GM21447 (cell line): ENCODE data around the gene KIF15.
"Not testable (repeated sequence)": the region's sequence is repeated elsewhere in the genome, so short reads cannot be mapped to it uniquely, and the experiment has no call there.

Source experiments
- ATAC-seq: cut with Tn5 transposase; IDR thresholded peaks from one replicate; pipeline ENCODE4 v1.9.1; 2021; ENCODE audit not compliant: unreplicated experiment

KIF15 gene

GRCh38 chr3:44825264-44825925 is 63.8 kb downstream of the KIF15 start:
- no peak for ATAC-seq

GRCh38 chr3:44827196-44827595 is 65.6 kb downstream of the KIF15 start:
- ATAC-seq = no peak

GRCh38 chr3:44831232-44831631 is 69.6 kb downstream of the KIF15 start:
- no peak for ATAC-seq

GRCh38 chr3:44832032-44832431 is 70.4 kb downstream of the KIF15 start:
- ATAC-seq = no peak

- ATAC-seq = no peak
These were observed 71.4 kb downstream of the KIF15 start for GRCh38 chr3:44832965-44833364.

- no peak for ATAC-seq
These were observed 71.8 kb downstream of the KIF15 start for GRCh38 chr3:44833394-44833793.

- no peak for ATAC-seq
These were observed 74.1 kb downstream of the KIF15 start for GRCh38 chr3:44835684-44836083.

- ATAC-seq = no peak
These were observed 80.8 kb downstream of the KIF15 start for GRCh38 chr3:44842376-44842775.

- ATAC-seq = no peak
These were observed 84.2 kb downstream of the KIF15 start for GRCh38 chr3:44845528-44846520.

- ATAC-seq = no peak
These were observed 87.0 kb downstream of the KIF15 start for GRCh38 chr3:44848634-44849033.

GRCh38 chr3:44856663-44857062 is 95.1 kb downstream of the KIF15 start:
- ATAC-seq = not testable (repeated sequence)

GRCh38 chr3:44860117-44860516 is 98.5 kb downstream of the KIF15 start:
- ATAC-seq = no peak

- peak; percentile 84 for ATAC-seq
These were observed 100.0 kb downstream of the KIF15 start, which contains the start of gene TMEM42 for GRCh38 chr3:44861412-44862225. Gene TMEM42, plus strand, starts transcription at chr3:44861912. Its CDS starts 13 bp downstream, at chr3:44861925.

GRCh38 chr3:44862226-44862637 is 100.6 kb downstream of the KIF15 start:
- peak; percentile 34 for ATAC-seq

GRCh38 chr3:44865272-44866035 is 103.9 kb downstream of the KIF15 start:
- no peak for ATAC-seq

- ATAC-seq = no peak
These were observed 106.0 kb downstream of the KIF15 start for GRCh38 chr3:44867421-44868111.

GRCh38 chr3:44870375-44871061 is 108.9 kb downstream of the KIF15 start:
- no peak for ATAC-seq

GRCh38 chr3:44874308-44874707 is 112.7 kb downstream of the KIF15 start, which contains the start of gene TGM4:
Gene TGM4, plus strand, starts transcription at chr3:44874608. Its CDS starts 71 bp downstream, at chr3:44874679.
- ATAC-seq = no peak

- ATAC-seq = no peak
These were observed 114.0 kb downstream of the KIF15 start for GRCh38 chr3:44875596-44875995.
